ENCODE results near the gene MTCL1. TPM values are rescaled to one million over a fixed set of nuclear protein-coding genes. Genes with fewer than 3 reads are reported as not detected.

MTCL1 gene
- polyA plus RNA-seq, 1 experiment = 56.6 TPM

DNA sequence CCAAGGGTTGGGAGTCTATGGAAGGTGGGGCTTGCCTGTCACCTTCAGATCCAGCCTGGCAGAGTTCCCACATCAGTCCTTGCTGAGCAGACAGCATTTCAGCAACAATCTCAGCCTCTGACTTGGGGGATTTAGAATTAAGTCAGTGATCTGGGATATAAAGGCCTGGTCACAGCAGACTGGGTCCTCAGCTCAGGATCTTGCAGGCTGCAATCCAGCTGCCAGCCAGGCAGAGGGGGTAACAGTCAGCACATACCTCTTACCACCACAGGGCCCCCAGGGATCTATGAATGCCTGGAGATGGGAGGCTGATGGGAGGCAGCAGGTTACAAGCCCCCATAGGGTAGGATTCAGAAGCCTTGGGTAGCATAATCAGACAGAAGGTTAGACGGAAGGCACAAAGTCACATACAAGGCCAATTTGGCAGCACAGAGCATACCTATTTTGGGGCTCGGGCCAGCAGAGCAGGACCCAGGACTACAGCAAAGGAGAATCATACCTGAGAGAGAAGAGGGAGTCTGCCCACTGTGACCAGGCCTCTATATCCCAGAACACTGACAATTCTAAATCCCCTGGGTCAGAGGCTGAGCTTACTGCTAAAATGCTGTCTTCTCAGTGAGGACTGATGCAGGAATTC is 163.5 kb downstream of the MTCL1 start:
- DNase-seq (ENCODE audit: low read depth, low spot score) = no peak
- CTCF ChIA-PET = interaction anchor here (1.0 kb wide), 1 partner anchor 18 kb away, joined by 3 read pairs; no protein-coding TSS in a partner anchor
- no peak overlapping the region for H3K4me3 ChIP-seq (ENCODE audit: low read depth, low read length)
- H3K27ac ChIP-seq (ENCODE audit: low read depth, low read length) = no peak overlapping the region
- no peaks in the 10 kb centered on the region for H3K9me3 ChIP-seq (ENCODE audit: control insufficient read depth, insufficient read depth, low read length)
- no peaks in the 10 kb centered on the region for H3K27me3 ChIP-seq (ENCODE audit: control insufficient read depth, insufficient read depth, low read length)
- POLR2A ChIA-PET = no interaction called here
- TF ChIP-seq, protein P1, sequence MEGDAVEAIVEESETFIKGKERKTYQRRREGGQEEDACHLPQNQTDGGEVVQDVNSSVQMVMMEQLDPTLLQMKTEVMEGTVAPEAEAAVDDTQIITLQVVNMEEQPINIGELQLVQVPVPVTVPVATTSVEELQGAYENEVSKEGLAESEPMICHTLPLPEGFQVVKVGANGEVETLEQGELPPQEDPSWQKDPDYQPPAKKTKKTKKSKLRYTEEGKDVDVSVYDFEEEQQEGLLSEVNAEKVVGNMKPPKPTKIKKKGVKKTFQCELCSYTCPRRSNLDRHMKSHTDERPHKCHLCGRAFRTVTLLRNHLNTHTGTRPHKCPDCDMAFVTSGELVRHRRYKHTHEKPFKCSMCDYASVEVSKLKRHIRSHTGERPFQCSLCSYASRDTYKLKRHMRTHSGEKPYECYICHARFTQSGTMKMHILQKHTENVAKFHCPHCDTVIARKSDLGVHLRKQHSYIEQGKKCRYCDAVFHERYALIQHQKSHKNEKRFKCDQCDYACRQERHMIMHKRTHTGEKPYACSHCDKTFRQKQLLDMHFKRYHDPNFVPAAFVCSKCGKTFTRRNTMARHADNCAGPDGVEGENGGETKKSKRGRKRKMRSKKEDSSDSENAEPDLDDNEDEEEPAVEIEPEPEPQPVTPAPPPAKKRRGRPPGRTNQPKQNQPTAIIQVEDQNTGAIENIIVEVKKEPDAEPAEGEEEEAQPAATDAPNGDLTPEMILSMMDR (IDR thresholded peaks at IDR 0.05; ENCODE audit: low read depth, low read length) = no peak

GRCh38 chr18:8869696-8870095 is 164.3 kb downstream of the MTCL1 start:
- DNase-seq (ENCODE audit: low read depth, low spot score) = no peak
- no peaks in the 10 kb centered on the region for H3K27me3 ChIP-seq (ENCODE audit: control insufficient read depth, insufficient read depth, low read length)
- H3K9me3 ChIP-seq (ENCODE audit: control insufficient read depth, insufficient read depth, low read length) = no peaks in the 10 kb centered on the region
- H3K4me3 ChIP-seq (ENCODE audit: low read depth, low read length) = no peak overlapping the region
- CTCF ChIA-PET = no interaction called here
- TF ChIP-seq, protein P1 (IDR thresholded peaks at IDR 0.05; ENCODE audit: low read depth, low read length) = no peak
- POLR2A ChIA-PET = no interaction called here
- H3K27ac ChIP-seq (ENCODE audit: low read depth, low read length) = no peak overlapping the region

DNA sequence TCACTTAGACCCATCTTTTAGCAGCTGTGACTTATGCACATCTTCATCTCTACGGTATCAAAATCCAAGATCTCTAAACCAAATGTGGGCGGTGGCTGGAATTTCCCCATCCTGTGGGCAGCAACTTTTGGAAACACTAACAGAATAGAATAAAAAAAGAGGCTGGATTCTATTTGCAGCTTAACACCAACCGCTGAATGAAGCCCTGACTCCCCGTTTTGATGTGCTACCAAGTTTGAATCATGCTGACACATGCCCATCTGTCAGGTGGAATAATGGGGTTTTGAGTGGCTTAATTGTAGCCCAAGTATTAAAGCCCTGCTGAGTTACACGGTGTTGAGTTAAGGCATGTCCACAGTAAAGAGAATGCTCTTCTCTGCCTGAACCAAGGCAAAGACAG is 165.2 kb downstream of the MTCL1 start:
- ChIA-PET CTCF (no interaction called here), POLR2A (no interaction called here)
- no peak overlapping the region for H3K27ac ChIP-seq (ENCODE audit: low read depth, low read length)
- H3K27me3 ChIP-seq (ENCODE audit: control insufficient read depth, insufficient read depth, low read length) = no peaks in the 10 kb centered on the region
- H3K9me3 ChIP-seq (ENCODE audit: control insufficient read depth, insufficient read depth, low read length) = no peaks in the 10 kb centered on the region
- TF ChIP-seq, protein P1 (IDR thresholded peaks at IDR 0.05; ENCODE audit: low read depth, low read length) = no peak
- H3K4me3 ChIP-seq (ENCODE audit: low read depth, low read length) = no peak overlapping the region
- DNase-seq (ENCODE audit: low read depth, low spot score) = no peak

DNA sequence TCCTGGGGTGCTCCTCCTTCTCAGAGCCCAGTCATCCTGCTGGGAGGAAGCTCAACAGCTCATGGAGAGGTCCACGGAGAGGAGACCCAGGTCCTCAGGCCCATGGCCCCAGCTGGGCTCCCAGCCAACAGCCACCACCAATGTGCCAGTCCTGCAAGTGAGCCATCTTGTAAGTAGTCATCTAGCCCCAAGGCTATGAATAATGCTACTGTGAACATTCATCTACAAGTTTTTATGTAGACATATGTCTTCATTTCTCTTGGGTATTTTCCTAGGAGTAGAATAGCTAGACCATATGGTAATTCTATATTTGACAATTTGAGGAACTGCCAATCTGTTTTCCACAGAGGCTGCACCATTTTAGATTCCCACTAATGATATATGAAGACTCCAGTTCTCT is 166.1 kb downstream of the MTCL1 start:
- ChIA-PET POLR2A (no interaction called here), CTCF (interaction anchor here (0.8 kb wide), 1 partner anchor 118 kb away, joined by 3 read pairs; no protein-coding TSS in a partner anchor)
- no peak for DNase-seq (ENCODE audit: low read depth, low spot score)
- H3K9me3 ChIP-seq (ENCODE audit: control insufficient read depth, insufficient read depth, low read length) = no peaks in the 10 kb centered on the region
- TF ChIP-seq, protein P1 (IDR thresholded peaks at IDR 0.05; ENCODE audit: low read depth, low read length) = no peak
- H3K27me3 ChIP-seq (ENCODE audit: control insufficient read depth, insufficient read depth, low read length) = no peaks in the 10 kb centered on the region
- H3K27ac ChIP-seq (ENCODE audit: low read depth, low read length) = no peak overlapping the region
- H3K4me3 ChIP-seq (ENCODE audit: low read depth, low read length) = no peak overlapping the region

DNA sequence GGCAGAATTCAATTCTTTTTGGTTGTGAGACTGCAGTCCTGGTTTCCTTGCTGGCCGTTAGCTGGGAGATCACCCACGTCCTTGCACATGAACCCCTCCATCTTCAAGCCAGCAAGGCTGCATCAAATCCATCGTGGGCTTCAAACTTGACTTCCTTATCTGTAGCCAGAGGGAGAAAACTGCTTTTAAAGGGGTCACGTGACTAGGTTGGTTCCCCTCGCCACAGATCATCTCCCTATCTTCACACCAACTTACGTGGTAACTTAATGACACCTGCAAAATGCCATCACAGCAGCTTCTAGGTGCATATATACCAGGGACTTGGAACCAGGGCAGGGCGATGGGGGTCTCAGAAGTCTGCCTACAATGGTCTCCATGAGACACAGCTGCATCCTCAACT is 169.5 kb downstream of the MTCL1 start:
- no peak overlapping the region for H3K4me3 ChIP-seq (ENCODE audit: low read depth, low read length)
- no peak overlapping the region for H3K27ac ChIP-seq (ENCODE audit: low read depth, low read length)
- H3K9me3 ChIP-seq (ENCODE audit: control insufficient read depth, insufficient read depth, low read length) = no peaks in the 10 kb centered on the region
- no peak for DNase-seq (ENCODE audit: low read depth, low spot score)
- H3K27me3 ChIP-seq (ENCODE audit: control insufficient read depth, insufficient read depth, low read length) = no peaks in the 10 kb centered on the region
- ChIA-PET CTCF (no interaction called here), POLR2A (no interaction called here)
- TF ChIP-seq, protein P1 (IDR thresholded peaks at IDR 0.05; ENCODE audit: low read depth, low read length) = no peak

Data from AG04450 (cell line).